ENCODE measurements around the gene EDARADD. TPM values are rescaled to one million over a fixed set of nuclear protein-coding genes. Genes with fewer than 3 reads are reported as not detected.

The EDARADD gene
- total RNA-seq, 2 experiments from 2014 or later, result 1.5 to 1.7 TPM

DNA sequence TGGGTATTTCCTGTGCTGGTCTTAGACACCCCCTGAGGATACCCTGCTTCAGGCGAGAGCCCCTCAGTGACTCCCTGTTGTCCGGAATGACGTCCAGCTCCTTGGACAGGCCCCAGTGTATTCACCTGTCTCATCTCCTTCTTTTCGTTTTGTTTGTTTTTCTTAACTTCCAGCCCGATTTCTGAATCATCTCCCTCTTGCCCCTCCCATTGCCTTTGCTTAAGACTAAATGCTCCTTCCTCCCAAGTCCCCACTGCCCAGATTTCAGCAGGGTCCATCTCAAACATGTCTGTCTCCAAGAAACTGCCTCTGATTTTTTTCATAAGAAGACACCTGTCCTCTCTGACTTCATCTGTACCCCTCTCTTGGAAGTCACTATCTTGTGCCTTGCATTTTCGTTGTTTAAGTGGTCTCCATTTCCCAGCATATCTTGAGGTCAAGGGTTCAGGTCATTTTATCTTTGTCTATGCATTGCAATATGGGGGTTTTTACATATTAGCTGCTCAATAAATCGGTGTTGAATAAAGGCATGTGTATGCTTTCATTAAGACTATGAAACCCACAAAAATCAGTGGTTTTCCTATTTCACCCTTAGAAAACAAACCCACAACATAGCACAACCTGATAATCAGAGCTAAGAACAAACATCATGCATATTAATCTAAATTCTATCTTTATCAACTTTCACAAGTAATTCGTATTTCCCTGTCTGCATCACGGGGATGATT lies 71.3 kb downstream of the EDARADD start:
- Histone ChIP-seq H3K36me3 (ENCODE audit: insufficient read depth, low read length) (no peaks in the 10 kb centered on the region), H3K9me3 (ENCODE audit: control insufficient read depth in 1 of 2, insufficient read depth in 1 of 2, low read length in 2 of 2) (no peaks in the 10 kb centered on the region), H3K4me3 (ENCODE audit: low read length) (peak overlapping the region; percentile 12), H3K27me3 (ENCODE audit: control insufficient read depth in 1 of 2, insufficient read depth in 2 of 2, low read length in 2 of 2) (peaks cover 0 to 6% of the 10 kb centered on the region in 2 experiments), H3K27ac (ENCODE audit: low read depth in 1 of 2, low read length in 2 of 2) (no peak overlapping the region), H3K4me1 (ENCODE audit: insufficient read depth, low read length) (peaks cover 16% of the 10 kb centered on the region)
- ATAC-seq (ENCODE audit: poor library complexity) (peak; percentile 17), DNase-seq (no peak)
- CTCF ChIA-PET, result interaction anchor here (1.0 kb wide), 1 partner anchor 961 kb away, joined by 3 read pairs; the partner anchor contains the start of gene B3GALNT2
- H3K36me3 Mint-ChIP-seq (ENCODE audit: low read depth), result no peaks in the 10 kb centered on the region
- H3K27me3 Mint-ChIP-seq, result peaks cover 30% of the 10 kb centered on the region
- H3K4me3 Mint-ChIP-seq, result peak overlapping the region; percentile 40
- no peaks in the 10 kb centered on the region for H3K9me3 Mint-ChIP-seq
- intact Hi-C loops (cut with DNase I, micrococcal nuclease), result no loop called here
- TF ChIP-seq, protein P1, sequence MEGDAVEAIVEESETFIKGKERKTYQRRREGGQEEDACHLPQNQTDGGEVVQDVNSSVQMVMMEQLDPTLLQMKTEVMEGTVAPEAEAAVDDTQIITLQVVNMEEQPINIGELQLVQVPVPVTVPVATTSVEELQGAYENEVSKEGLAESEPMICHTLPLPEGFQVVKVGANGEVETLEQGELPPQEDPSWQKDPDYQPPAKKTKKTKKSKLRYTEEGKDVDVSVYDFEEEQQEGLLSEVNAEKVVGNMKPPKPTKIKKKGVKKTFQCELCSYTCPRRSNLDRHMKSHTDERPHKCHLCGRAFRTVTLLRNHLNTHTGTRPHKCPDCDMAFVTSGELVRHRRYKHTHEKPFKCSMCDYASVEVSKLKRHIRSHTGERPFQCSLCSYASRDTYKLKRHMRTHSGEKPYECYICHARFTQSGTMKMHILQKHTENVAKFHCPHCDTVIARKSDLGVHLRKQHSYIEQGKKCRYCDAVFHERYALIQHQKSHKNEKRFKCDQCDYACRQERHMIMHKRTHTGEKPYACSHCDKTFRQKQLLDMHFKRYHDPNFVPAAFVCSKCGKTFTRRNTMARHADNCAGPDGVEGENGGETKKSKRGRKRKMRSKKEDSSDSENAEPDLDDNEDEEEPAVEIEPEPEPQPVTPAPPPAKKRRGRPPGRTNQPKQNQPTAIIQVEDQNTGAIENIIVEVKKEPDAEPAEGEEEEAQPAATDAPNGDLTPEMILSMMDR (IDR thresholded peaks at IDR 0.05), result no peak
- POLR2A ChIA-PET, result interaction anchor here (0.6 to 1.6 kb wide), 3 partner anchors 13 to 52 kb away, joined by 3 to 4 read pairs (median 3); no protein-coding TSS in a partner anchor
- peaks cover 21% of the 10 kb centered on the region for H3K4me1 Mint-ChIP-seq (ENCODE audit: low read depth)
- H3K27ac Mint-ChIP-seq, result peak overlapping the region; percentile 13

DNA sequence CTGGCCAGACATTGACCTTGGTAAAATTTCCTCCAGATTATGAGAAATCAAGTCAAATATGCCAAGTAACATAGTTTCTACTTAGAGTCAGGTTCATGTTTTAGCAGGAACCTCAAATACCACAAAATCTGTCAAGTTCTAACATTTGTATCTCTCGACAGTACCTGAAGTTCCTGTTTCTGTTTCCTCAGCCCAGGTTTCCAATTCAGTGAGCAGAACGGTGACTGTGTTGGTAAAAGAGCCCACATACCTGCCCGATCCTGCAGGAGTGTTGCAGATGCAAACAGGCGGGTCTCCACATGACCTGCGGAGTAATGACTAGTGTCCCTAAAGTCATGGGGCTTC lies 71.8 kb downstream of the EDARADD start:
- ChIA-PET POLR2A (interaction anchor here (0.6 to 1.6 kb wide), 4 partner anchors 13 to 51 kb away, joined by 3 to 5 read pairs (median 4); no protein-coding TSS in a partner anchor), CTCF (interaction anchor here (1.0 kb wide), 1 partner anchor 961 kb away, joined by 3 read pairs; the partner anchor contains the start of gene B3GALNT2)
- ATAC-seq (ENCODE audit: poor library complexity) (peak; percentile 67), DNase-seq (peak in 4 of 14 experiments; percentile 4 to 54 (median 28))
- Mint-ChIP-seq H3K4me1 (ENCODE audit: low read depth) (peaks cover 21% of the 10 kb centered on the region), H3K27me3 (peaks cover 30% of the 10 kb centered on the region), H3K4me3 (peak overlapping the region; percentile 40), H3K9me3 (no peaks in the 10 kb centered on the region), H3K27ac (peak overlapping the region; percentile 13), H3K36me3 (ENCODE audit: low read depth) (no peaks in the 10 kb centered on the region)
- H3K27me3 ChIP-seq (ENCODE audit: control insufficient read depth in 1 of 2, insufficient read depth in 2 of 2, low read length in 2 of 2), result peaks cover 0 to 6% of the 10 kb centered on the region in 2 experiments
- intact Hi-C loops (cut with DNase I, micrococcal nuclease), result no loop called here
- no peak overlapping the region for H3K27ac ChIP-seq (ENCODE audit: low read depth in 1 of 2, low read length in 2 of 2)
- TF ChIP-seq, protein P1 (IDR thresholded peaks at IDR 0.05), result no peak
- H3K9me3 ChIP-seq (ENCODE audit: control insufficient read depth in 1 of 2, insufficient read depth in 1 of 2, low read length in 2 of 2), result no peaks in the 10 kb centered on the region
- peaks cover 16% of the 10 kb centered on the region for H3K4me1 ChIP-seq (ENCODE audit: insufficient read depth, low read length)
- no peaks in the 10 kb centered on the region for H3K36me3 ChIP-seq (ENCODE audit: insufficient read depth, low read length)
- H3K4me3 ChIP-seq (ENCODE audit: low read length), result peak overlapping the region; percentile 12

DNA sequence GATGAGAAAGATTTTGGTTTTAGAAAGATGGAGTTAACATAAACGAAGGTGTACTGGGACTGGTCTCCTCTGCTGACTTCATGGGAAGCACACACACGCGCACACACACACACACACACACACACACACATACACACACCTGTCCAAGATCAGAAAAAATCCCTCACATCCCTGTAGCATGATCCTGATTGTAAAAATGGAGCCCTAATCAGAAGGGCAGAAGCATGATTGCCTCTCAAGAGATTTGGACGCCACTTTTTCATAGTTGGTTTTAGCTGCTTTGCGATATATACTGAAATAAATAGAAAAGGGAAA lies 73.2 kb downstream of the EDARADD start:
- CTCF ChIA-PET, result no interaction called here
- ATAC-seq (ENCODE audit: poor library complexity) (no peak), DNase-seq (no peak)
- Histone ChIP-seq H3K9me3 (ENCODE audit: control insufficient read depth in 1 of 2, insufficient read depth in 1 of 2, low read length in 2 of 2) (no peaks in the 10 kb centered on the region), H3K4me1 (ENCODE audit: insufficient read depth, low read length) (peaks cover 16% of the 10 kb centered on the region), H3K4me3 (ENCODE audit: low read length) (no peak overlapping the region), H3K36me3 (ENCODE audit: insufficient read depth, low read length) (no peaks in the 10 kb centered on the region), H3K27ac (ENCODE audit: low read depth in 1 of 2, low read length in 2 of 2) (no peak overlapping the region), H3K27me3 (ENCODE audit: control insufficient read depth in 1 of 2, insufficient read depth in 2 of 2, low read length in 2 of 2) (peaks cover 0 to 3% of the 10 kb centered on the region in 2 experiments)
- peaks cover 26% of the 10 kb centered on the region for H3K27me3 Mint-ChIP-seq
- H3K27ac Mint-ChIP-seq, result no peak overlapping the region
- no peaks in the 10 kb centered on the region for H3K36me3 Mint-ChIP-seq (ENCODE audit: low read depth)
- intact Hi-C loops (cut with DNase I, micrococcal nuclease), result no loop called here
- H3K9me3 Mint-ChIP-seq, result no peaks in the 10 kb centered on the region
- TF ChIP-seq, protein P1 (IDR thresholded peaks at IDR 0.05), result no peak
- H3K4me1 Mint-ChIP-seq (ENCODE audit: low read depth), result peaks cover 21% of the 10 kb centered on the region
- POLR2A ChIA-PET, result no interaction called here
- H3K4me3 Mint-ChIP-seq, result no peak overlapping the region

Measured in CD4-positive, alpha-beta T cell (primary cell).